H1 (cell line): Measurements from ENCODE around the gene PIAS4. TPM values are rescaled to one million over a fixed set of nuclear protein-coding genes. Genes with fewer than 3 reads are reported as not detected.
"Not testable (repeated sequence)": the region's sequence is repeated elsewhere in the genome, so short reads cannot be mapped to it uniquely, and the experiment has no call there.

Source experiments
- CTCF ChIA-PET: fragments of 300-600 bp; sonication (Branson Sonifier 250); formaldehyde crosslinking; loops from one replicate; lab custom pipeline; 2021; ENCODE audit not compliant: partially characterized antibody; lab: Charles Lee
- POLR2A ChIA-PET: fragments of 300-600 bp; sonication (Branson Sonifier 250); formaldehyde crosslinking; loops from one replicate; lab custom pipeline; 2021; ENCODE audit warnings: inconsistent platforms; ENCODE audit not compliant: partially characterized antibody; lab: Charles Lee
- DNase-seq, 2 experiments: peaks; one replicate each; pipeline versions ENCODE4 v3.0.0 to v3.0.0-alpha.2; 2010 to 2022; ENCODE audit warnings: low spot score in 2 of 2, low read depth in 1 of 2, mixed read lengths in 1 of 2
- FAIRE-seq: peaks from 2 replicates; lab custom pipeline; 2011; peaks lifted over from hg19 to GRCh38; lab: Jason Lieb, UNC
- H2AFZ ChIP-seq: 2 replicates; pipeline ENCODE4 v1.8.1; 2012; ENCODE audit warnings: low read length, inconsistent platforms
- H2AK5ac ChIP-seq: 2 replicates; pipeline ENCODE4 v1.6.1; 2013; ENCODE audit warnings: low read depth, low read length
- H2BK120ac ChIP-seq: replicated peaks from 2 replicates; pipeline ENCODE3; 2013; ENCODE audit warnings: low read depth, low read length, inconsistent platforms
- H2BK12ac ChIP-seq: 2 replicates; pipeline ENCODE4 v1.6.1; 2013; ENCODE audit warnings: low read depth, low read length
- H2BK15ac ChIP-seq: 2 replicates; pipeline ENCODE4 v1.6.1; 2013; ENCODE audit warnings: low read length
- H2BK20ac ChIP-seq: 2 replicates; pipeline ENCODE4 v1.6.1; 2013; ENCODE audit warnings: low read length
- H2BK5ac ChIP-seq: 2 replicates; pipeline ENCODE4 v1.6.1; 2013; ENCODE audit warnings: low read depth, low read length
- H3K14ac ChIP-seq: 2 replicates; pipeline ENCODE4 v1.6.1; 2013; ENCODE audit warnings: inconsistent platforms; ENCODE audit not compliant: insufficient read length
- H3K18ac ChIP-seq: 2 replicates; pipeline ENCODE4 v1.6.1; 2013; ENCODE audit warnings: low read length; ENCODE audit errors: extremely low read depth
- H3K23ac ChIP-seq: 2 replicates; pipeline ENCODE4 v1.6.1; 2013; ENCODE audit warnings: inconsistent platforms; ENCODE audit not compliant: insufficient read length
- H3K23me2 ChIP-seq: 2 replicates; pipeline ENCODE4 v1.6.1; 2013; ENCODE audit warnings: low read depth, low read length
- H3K27ac ChIP-seq: 2 replicates; pipeline ENCODE4 v1.6.1; 2011; ENCODE audit warnings: low read depth, low read length, inconsistent platforms
- H3K27me3 ChIP-seq, 4 experiments: replicated peaks in 1 of 4; 1 replicate in 1 of 4; 2 replicates in 3 of 4; pipeline versions ENCODE4 v1.6.1 to v1.8.1; 2011 to 2013; ENCODE audit warnings: low read length in 3 of 4, mild to moderate bottlenecking in 3 of 4, inconsistent platforms in 2 of 4, mixed read lengths in 2 of 4, moderate library complexity in 1 of 4; ENCODE audit not compliant: control insufficient read depth in 3 of 4, insufficient read depth in 3 of 4; ENCODE audit errors: extremely low read depth in 1 of 4
- H3K36me3 ChIP-seq, 4 experiments: 2 replicates each; pipeline versions ENCODE4 v1.6.1 to v1.8.1; 2011 to 2013; ENCODE audit warnings: mild to moderate bottlenecking in 4 of 4, low read length in 3 of 4, moderate library complexity in 2 of 4, control low read depth in 1 of 4, inconsistent platforms in 1 of 4; ENCODE audit not compliant: insufficient read depth in 4 of 4, control insufficient read depth in 2 of 4
- H3K4ac ChIP-seq: replicated peaks from 2 replicates; pipeline ENCODE3; 2013; ENCODE audit warnings: low read length, low read depth, mixed read lengths, inconsistent platforms; ENCODE audit not compliant: insufficient read length
- H3K4me1 ChIP-seq, 4 experiments: replicated peaks in 1 of 4; 1 replicate in 1 of 4; 2 replicates in 3 of 4; pipeline versions ENCODE4 v1.6.1 to v1.8.1; 2011 to 2013; ENCODE audit warnings: low read length in 3 of 4, inconsistent platforms in 2 of 4, mixed read lengths in 1 of 4; ENCODE audit not compliant: insufficient read depth in 4 of 4, control insufficient read depth in 3 of 4
- H3K4me2 ChIP-seq, 2 experiments: 2 replicates each; pipeline versions ENCODE4 v1.6.1 to v1.8.1; 2011 to 2013; ENCODE audit warnings: low read depth in 2 of 2, low read length in 2 of 2, control low read depth in 1 of 2, inconsistent platforms in 1 of 2, mild to moderate bottlenecking in 1 of 2; ENCODE audit not compliant: insufficient read depth in 1 of 2
- H3K4me3 ChIP-seq, 4 experiments: fragments of 200-600, 300-600 bp in 1 of 4; sonication (generic), shearing (Covaris generic), sonication (Bioruptor Twin) in 1 of 4; 2 replicates each; pipeline versions ENCODE4 v1.5.1 to v1.8.1; 2011 to 2016; ENCODE audit warnings: low read length in 4 of 4, low read depth in 3 of 4, control low read depth in 2 of 4, inconsistent platforms in 2 of 4, mild to moderate bottlenecking in 2 of 4, mixed read lengths in 1 of 4, moderate library complexity in 1 of 4; ENCODE audit not compliant: insufficient read depth in 2 of 4; ENCODE audit errors: extremely low read depth in 1 of 4
- H3K56ac ChIP-seq: replicated peaks from 2 replicates; pipeline ENCODE3; 2013; ENCODE audit warnings: low read depth, mild to moderate bottlenecking, mixed read lengths, low read length, inconsistent platforms; ENCODE audit not compliant: insufficient read length
- H3K79me1 ChIP-seq: 2 replicates; pipeline ENCODE4 v1.6.1; 2013; ENCODE audit warnings: low read depth, low read length, control low read depth
- H3K79me2 ChIP-seq, 2 experiments: 2 replicates each; pipeline versions ENCODE4 v1.6.1 to v1.8.1; 2012 to 2013; ENCODE audit warnings: low read length in 2 of 2, mild to moderate bottlenecking in 2 of 2, inconsistent platforms in 1 of 2; ENCODE audit not compliant: insufficient read depth in 2 of 2, control insufficient read depth in 1 of 2
- H3K9ac ChIP-seq, 4 experiments: replicated peaks in 1 of 4; 1 replicate in 1 of 4; 2 replicates in 3 of 4; pipeline versions ENCODE4 v1.6.1 to v1.8.1; 2011 to 2013; ENCODE audit warnings: low read depth in 3 of 4, low read length in 3 of 4, control low read depth in 2 of 4, mild to moderate bottlenecking in 2 of 4, moderate library complexity in 2 of 4, inconsistent platforms in 1 of 4; ENCODE audit errors: extremely low read depth in 1 of 4
- H3K9me3 ChIP-seq, 2 experiments: 2 replicates each; pipeline versions ENCODE4 v1.6.1 to v1.8.1; 2012 to 2013; ENCODE audit warnings: mild to moderate bottlenecking in 2 of 2, moderate library complexity in 2 of 2, control low read depth in 1 of 2, inconsistent platforms in 1 of 2, low read depth in 1 of 2, low read length in 1 of 2, mixed read lengths in 1 of 2; ENCODE audit not compliant: insufficient read depth in 2 of 2
- H4K20me1 ChIP-seq, 2 experiments: replicated peaks in 1 of 2; 2 replicates each; pipeline versions ENCODE3 to v1.8.1; 2011 to 2013; ENCODE audit warnings: inconsistent platforms in 2 of 2, low read length in 2 of 2, mild to moderate bottlenecking in 1 of 2; ENCODE audit not compliant: insufficient read depth in 2 of 2, control insufficient read depth in 1 of 2
- H4K5ac ChIP-seq: 2 replicates; pipeline ENCODE4 v1.6.1; 2013; ENCODE audit warnings: low read length, low read depth, mixed read lengths, inconsistent platforms; ENCODE audit not compliant: insufficient read length
- H4K8ac ChIP-seq: 2 replicates; pipeline ENCODE4 v1.8.0; 2013; ENCODE audit warnings: mild to moderate bottlenecking, moderate library complexity, low read length, inconsistent platforms; ENCODE audit not compliant: insufficient read depth; ENCODE audit errors: extremely low read depth
- H4K91ac ChIP-seq: replicated peaks from 2 replicates; pipeline ENCODE3; 2013; ENCODE audit warnings: low read length, mixed read lengths, inconsistent platforms; ENCODE audit not compliant: insufficient read length
- WGBS, 2 experiments: shearing (Covaris generic) in 1 of 2; methylation state at CpG; one replicate each; pipeline versions ENCODE4 v1.1.6 to v1.1.7; 2013 to 2015; ENCODE audit warnings: low lambda C conversion rate in 2 of 2, mixed read lengths in 2 of 2, inconsistent platforms in 1 of 2, low coverage in 1 of 2, missing lambda C conversion rate in 1 of 2; ENCODE audit not compliant: insufficient replicate concordance in 2 of 2, insufficient coverage in 1 of 2, insufficient read length in 1 of 2; ENCODE audit errors: extremely low coverage in 1 of 2, missing lambda C conversion rate in 1 of 2; 5-methylcytosine and 5-hydroxymethylcytosine counted together
- polyA plus RNA-seq, 7 experiments: library from polyadenylated mRNA; depleted of rRNA in 3 of 7; stranded (reverse) in 5 of 7; unstranded in 2 of 7; fragments of >200 nt in 5 of 7; fragments of 200-250 nt in 2 of 7; gene quantifications; 1 replicate in 5 of 7; 2 replicates in 1 of 7; 4 replicates in 1 of 7; pipeline versions ENCODE4 v1.2.1 to v1.2.3, GENCODE V29; 2011 to 2013; ENCODE audit warnings: missing spikeins in 2 of 7, mixed read lengths in 2 of 7
- total RNA-seq: library from RNA; stranded (reverse); fragmentation: NEBNext Ultra II Directional; extraction: Animal tissue kit (Norgen Biotek cat#: 25700); gene quantifications from 2 replicates; pipeline ENCODE4 v1.2.1, GENCODE V29; 2021

The PIAS4 gene
- total and polyA plus RNA-seq, 2 of the 8 experiments (the other 6 are each of a cell fraction or from before 2014, with no cell fraction given): 30.2 to 51.4 TPM

DNA sequence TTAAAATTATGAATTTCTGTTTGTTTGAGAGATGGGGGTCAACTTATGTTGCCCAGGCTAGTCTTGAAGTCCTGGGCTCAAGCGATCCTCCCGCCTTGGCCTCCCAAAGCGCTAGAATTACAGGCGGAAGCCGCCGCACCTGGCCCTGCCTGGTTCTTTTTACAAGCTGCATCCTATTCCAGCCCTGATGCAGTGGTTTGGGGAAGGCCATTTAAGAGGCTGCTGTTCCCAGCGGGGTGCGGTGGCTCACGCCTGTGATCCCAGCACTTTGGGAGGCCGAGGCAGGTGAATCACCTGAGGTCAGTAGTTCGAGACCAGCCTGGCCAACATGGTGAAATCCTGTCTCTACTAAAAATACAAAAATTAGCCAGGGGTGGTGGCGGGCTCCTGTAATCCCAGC, 39.6 kb upstream of the PIAS4 start:
- WGBS, 2 experiments: 95% methylated on average over 12 of the region's 12 CpGs; no CpG with 5 or more reads in 1 of the 2 experiments
- Histone ChIP-seq H3K4me1 (peaks cover 2 to 17% (median 6%) of the 10 kb centered on the region in 4 experiments; a peak in 6 of 7 replicates), H3K36me3 (peaks cover 18 to 41% (median 29%) of the 10 kb centered on the region in 4 experiments), H3K27ac (peak overlapping the region; percentile 69; the same call in 1 of the 2 replicates), H3K4me2 (peak overlapping the region; percentile 19 to 88; a peak in 2 of 4 replicates), H3K79me2 (peaks cover 8 to 42% of the 10 kb centered on the region in 2 experiments; a peak in 3 of 4 replicates), H4K20me1 (peaks cover 15 to 27% of the 10 kb centered on the region in 2 experiments)
- H4K91ac ChIP-seq, H3K56ac ChIP-seq, DNase-seq, FAIRE-seq, H2BK120ac ChIP-seq, H2BK20ac ChIP-seq, H3K18ac ChIP-seq, H3K4me3 ChIP-seq, H3K4ac ChIP-seq, H2BK5ac ChIP-seq, H3K9ac ChIP-seq, H2BK15ac ChIP-seq, H3K9me3 ChIP-seq, H2BK12ac ChIP-seq, H3K27me3 ChIP-seq, H3K23ac ChIP-seq, H4K8ac ChIP-seq, H2AK5ac ChIP-seq, H3K23me2 ChIP-seq, H2AFZ ChIP-seq, H3K14ac ChIP-seq, H3K79me1 ChIP-seq, H4K5ac ChIP-seq: not testable (repeated sequence)
- CTCF ChIA-PET: interaction anchor here (1.1 to 1.8 kb wide), 5 partner anchors 17 to 87 kb away, joined by 3 to 8 read pairs (median 7); partner anchors contain the start of genes ATCAY, EEF2 and NMRK2
- POLR2A ChIA-PET: interaction anchor here (0.6 to 24.8 kb wide), 9 partner anchors 9 to 185 kb away, joined by 3 to 870 read pairs (median 19); partner anchors contain the start of genes ATCAY, CREB3L3, EEF2 and NMRK2
